A673 (cell line): Measurements from ENCODE around the gene UBE2E2. TPM values are rescaled to one million over a fixed set of nuclear protein-coding genes. Genes with fewer than 3 reads are reported as not detected.

Experiments
- BruUV-seq: library from RNA; stranded (reverse); fragments of 400-500 nt; replicated peaks from 2 replicates; lab custom pipeline; 2021; lab: Mats Ljungman, UMichigan
- CTCF ChIA-PET: fragments of 300-600 bp; sonication (Branson Sonifier 250); formaldehyde crosslinking; loops from one replicate; lab custom pipeline; 2022; ENCODE audit warnings: antibody characterized with exemption; lab: Charles Lee
- POLR2A ChIA-PET: fragments of 300-600 bp; sonication (Branson Sonifier 250); formaldehyde crosslinking; loops from one replicate; lab custom pipeline; 2022; ENCODE audit warnings: antibody characterized with exemption; ENCODE audit not compliant: low non-redundant PET; lab: Charles Lee
- DNase-seq: peaks from one replicate; pipeline ENCODE4 v3.0.0-alpha.2; 2015; ENCODE audit warnings: low spot score
- H3K27ac ChIP-seq: fragments of 200-600 bp; sonication (generic); 2 replicates; pipeline ENCODE4 v1.5.1; 2016; ENCODE audit warnings: mixed run types, low read depth, mild to moderate bottlenecking, mixed read lengths, antibody characterized with exemption, low read length; ENCODE audit not compliant: poor library complexity, severe bottlenecking
- H3K27me3 ChIP-seq: fragments of 200-600 bp; sonication (generic); replicated peaks from 2 replicates; pipeline ENCODE4 v1.6.1; 2017; ENCODE audit warnings: mixed run types, low read depth, mild to moderate bottlenecking, mixed read lengths, antibody characterized with exemption, low read length; ENCODE audit not compliant: insufficient read depth, poor library complexity
- H3K36me3 ChIP-seq: fragments of 200-600 bp; sonication (generic); 2 replicates; pipeline ENCODE4 v1.6.1; 2016; ENCODE audit warnings: mixed run types, mild to moderate bottlenecking, mixed read lengths, antibody characterized with exemption, low read length; ENCODE audit not compliant: insufficient read depth, poor library complexity, severe bottlenecking
- H3K4me1 ChIP-seq: fragments of 200-600 bp; sonication (generic); 2 replicates; pipeline ENCODE4 v1.6.1; 2017; ENCODE audit warnings: mixed run types, mild to moderate bottlenecking, mixed read lengths, antibody characterized with exemption, low read length; ENCODE audit not compliant: insufficient read depth, poor library complexity, severe bottlenecking
- H3K4me3 ChIP-seq: fragments of 200-600 bp; sonication (generic); 2 replicates; pipeline ENCODE4 v1.5.1; 2016; ENCODE audit warnings: low read depth, mixed run types, mild to moderate bottlenecking, mixed read lengths, low read length; ENCODE audit not compliant: poor library complexity, severe bottlenecking
- H3K9me3 ChIP-seq: fragments of 200-600 bp; sonication (generic); 2 replicates; pipeline ENCODE4 v1.6.1; 2016; ENCODE audit warnings: mixed run types, low read depth, mild to moderate bottlenecking, mixed read lengths, antibody characterized with exemption, low read length; ENCODE audit not compliant: poor library complexity, severe bottlenecking
- EZH2 ChIP-seq: fragments of 200-600 bp; sonication (generic); IDR thresholded peaks from 2 replicates; pipeline ENCODE4 v1.6.1; 2017; ENCODE audit warnings: borderline replicate concordance, low read depth, mild to moderate bottlenecking, mixed read lengths, antibody characterized with exemption, low read length; ENCODE audit not compliant: poor library complexity, severe bottlenecking
- intact Hi-C: fragments of 100-400 bp; cut with micrococcal nuclease; formaldehyde crosslinking; loops from one replicate; pipeline ENCODE4 v1.10.0; 2022; ENCODE audit not compliant: unreplicated experiment
- total RNA-seq: library from RNA; stranded (reverse); gene quantifications from 2 replicates; pipeline ENCODE4 v1.2.3, GENCODE V29; 2021
- TF ChIP-seq, protein P1 (sequence below): fragments of 300-800, 200-600 bp; sonication (generic); conservative IDR thresholded peaks from 2 replicates; pipeline ENCODE4 v1.5.1; 2017; ENCODE audit warnings: low read depth, mild to moderate bottlenecking, antibody characterized with exemption, low read length, moderate library complexity, mixed read lengths

UBE2E2 gene
- total RNA-seq, 1 experiment from 2014 or later: 2.0 TPM

DNA sequence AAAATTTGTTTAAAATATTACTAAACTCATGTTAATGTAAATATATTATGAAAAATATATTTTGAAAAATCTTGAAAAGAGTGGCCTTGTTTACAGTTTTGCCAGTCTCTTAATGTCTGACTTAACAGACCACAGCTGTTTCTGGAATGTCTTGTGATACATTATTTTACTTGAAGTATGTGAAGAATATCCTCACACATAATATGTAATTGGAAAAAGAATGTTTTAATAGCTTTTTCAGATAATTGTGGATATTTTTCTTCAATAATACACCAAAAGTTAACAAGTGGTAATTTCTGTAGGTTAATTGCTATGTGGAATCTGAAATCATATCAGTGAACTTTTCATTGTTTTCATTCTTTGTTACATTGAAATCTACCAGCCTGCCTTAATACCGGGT lies 101.3 kb downstream of the UBE2E2 start:
- no peak for DNase-seq
- intact Hi-C loops: no loop called here

DNA sequence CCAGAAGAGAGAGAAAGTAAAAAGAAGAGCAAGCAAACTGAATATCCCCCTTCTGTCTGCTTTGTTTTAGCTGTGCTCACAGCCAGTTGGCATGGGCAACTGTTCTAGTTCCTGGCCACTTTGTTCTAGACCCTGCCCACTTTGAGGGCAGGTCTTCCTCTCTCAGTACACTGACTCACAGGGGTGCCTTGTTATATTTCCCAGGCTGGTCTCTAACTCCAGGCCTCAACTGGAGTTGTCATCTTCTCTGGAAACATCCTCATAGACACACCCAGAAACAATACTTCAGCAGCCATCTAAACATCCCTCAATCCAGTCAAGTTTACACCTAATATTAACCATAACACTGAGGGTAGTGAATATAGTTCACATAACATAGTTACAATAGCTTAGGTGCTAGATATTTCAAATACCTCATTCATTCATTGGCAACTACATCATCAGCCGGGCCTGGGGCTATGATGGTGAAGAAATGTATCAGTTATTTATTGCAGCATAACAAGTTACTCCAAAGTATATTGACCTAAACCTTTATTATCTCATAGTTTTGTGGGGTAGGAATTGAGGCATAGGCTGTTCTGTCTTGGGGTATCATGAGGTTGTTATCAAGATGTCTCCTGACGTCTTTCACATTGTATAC lies 106.0 kb downstream of the UBE2E2 start:
- no peak for DNase-seq
- Histone ChIP-seq H3K4me3 (no peak overlapping the region), H3K27ac (no peak overlapping the region), H3K4me1 (no peaks in the 10 kb centered on the region), H3K36me3 (no peaks in the 10 kb centered on the region), H3K27me3 (peaks cover 3% of the 10 kb centered on the region), H3K9me3 (no peaks in the 10 kb centered on the region)
- TF ChIP-seq, protein P1, sequence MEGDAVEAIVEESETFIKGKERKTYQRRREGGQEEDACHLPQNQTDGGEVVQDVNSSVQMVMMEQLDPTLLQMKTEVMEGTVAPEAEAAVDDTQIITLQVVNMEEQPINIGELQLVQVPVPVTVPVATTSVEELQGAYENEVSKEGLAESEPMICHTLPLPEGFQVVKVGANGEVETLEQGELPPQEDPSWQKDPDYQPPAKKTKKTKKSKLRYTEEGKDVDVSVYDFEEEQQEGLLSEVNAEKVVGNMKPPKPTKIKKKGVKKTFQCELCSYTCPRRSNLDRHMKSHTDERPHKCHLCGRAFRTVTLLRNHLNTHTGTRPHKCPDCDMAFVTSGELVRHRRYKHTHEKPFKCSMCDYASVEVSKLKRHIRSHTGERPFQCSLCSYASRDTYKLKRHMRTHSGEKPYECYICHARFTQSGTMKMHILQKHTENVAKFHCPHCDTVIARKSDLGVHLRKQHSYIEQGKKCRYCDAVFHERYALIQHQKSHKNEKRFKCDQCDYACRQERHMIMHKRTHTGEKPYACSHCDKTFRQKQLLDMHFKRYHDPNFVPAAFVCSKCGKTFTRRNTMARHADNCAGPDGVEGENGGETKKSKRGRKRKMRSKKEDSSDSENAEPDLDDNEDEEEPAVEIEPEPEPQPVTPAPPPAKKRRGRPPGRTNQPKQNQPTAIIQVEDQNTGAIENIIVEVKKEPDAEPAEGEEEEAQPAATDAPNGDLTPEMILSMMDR: no peak
- TF ChIP-seq EZH2: no peak
- ChIA-PET CTCF (no interaction called here), POLR2A (no interaction called here)
- BruUV-seq: no TSS peak
- intact Hi-C loops: no loop called here

More for the DNA sequence above, 101.3 kb downstream of the UBE2E2 start:
- Histone ChIP-seq H3K27me3 (peaks cover 3% of the 10 kb centered on the region), H3K36me3 (no peaks in the 10 kb centered on the region), H3K9me3 (no peaks in the 10 kb centered on the region), H3K27ac (no peak overlapping the region), H3K4me3 (no peak overlapping the region), H3K4me1 (no peaks in the 10 kb centered on the region)
- CTCF ChIA-PET: no interaction called here
- POLR2A ChIA-PET: no interaction called here
- no TSS peak for BruUV-seq
- TF ChIP-seq, protein P1: no peak
- no peak for TF ChIP-seq EZH2

- ChIA-PET CTCF (no interaction called here), POLR2A (no interaction called here)
- no peaks in the 10 kb centered on the region for H3K4me1 ChIP-seq
- no peaks in the 10 kb centered on the region for H3K36me3 ChIP-seq
- no peaks in the 10 kb centered on the region for H3K9me3 ChIP-seq
- DNase-seq: no peak
- BruUV-seq: no TSS peak
- TF ChIP-seq EZH2: no peak
- TF ChIP-seq, protein P1: no peak
- H3K27me3 ChIP-seq: no peaks in the 10 kb centered on the region
- H3K4me3 ChIP-seq: no peak overlapping the region
- intact Hi-C loops: no loop called here
- no peak overlapping the region for H3K27ac ChIP-seq
Observed at GRCh38 chr3:23312866-23313265, 109.7 kb downstream of the UBE2E2 start.
